Subcutaneous adipose tissue (tissue), 4 donors: ENCODE data around the gene CPNE1. TPM values are rescaled to one million over a fixed set of nuclear protein-coding genes. Genes with fewer than 3 reads are reported as not detected.

ENCODE experiments used
- CTCF ChIP-seq: fragments of 450-650 bp; IDR thresholded peaks from one replicate; pipeline ENCODE4 v1.5.1; 2016; ENCODE audit warnings: low read depth, mild to moderate bottlenecking, control low read depth, antibody characterized with exemption, moderate library complexity
- total RNA-seq, 4 donors: library from RNA; depleted of rRNA; stranded (reverse); fragments of >200 nt; gene quantifications; one replicate each; pipeline ENCODE4 v1.1.0, GENCODE V29; 2016

Gene CPNE1
- total RNA-seq, 4 donors from 2014 or later: 50.6 to 115 (median 87.1) TPM

GRCh38 chr20:35600993-35601973, 63.4 kb downstream of the CPNE1 start:
- no peak for TF ChIP-seq CTCF

GRCh38 chr20:35600176-35600992, 64.3 kb downstream of the CPNE1 start:
- no peak for TF ChIP-seq CTCF

GRCh38 chr20:35599776-35600120, 65.0 kb downstream of the CPNE1 start:
- no peak for TF ChIP-seq CTCF

- TF ChIP-seq CTCF: no peak
These were observed 65.6 kb downstream of the CPNE1 start for GRCh38 chr20:35598899-35599775.

GRCh38 chr20:35598476-35598875, 66.2 kb downstream of the CPNE1 start:
- TF ChIP-seq CTCF: no peak

GRCh38 chr20:35597186-35597585, 67.5 kb downstream of the CPNE1 start:
- TF ChIP-seq CTCF: no peak
